ENCODE measurements around the gene YARS1. TPM values are rescaled to one million over a fixed set of nuclear protein-coding genes. Genes with fewer than 3 reads are reported as not detected.

Gene YARS1
- total RNA-seq, 1 donor, result 199 TPM

- H3K4me2 ChIP-seq (ENCODE audit: insufficient read depth, low read length), result no peak overlapping the region
- TF ChIP-seq, protein P1, sequence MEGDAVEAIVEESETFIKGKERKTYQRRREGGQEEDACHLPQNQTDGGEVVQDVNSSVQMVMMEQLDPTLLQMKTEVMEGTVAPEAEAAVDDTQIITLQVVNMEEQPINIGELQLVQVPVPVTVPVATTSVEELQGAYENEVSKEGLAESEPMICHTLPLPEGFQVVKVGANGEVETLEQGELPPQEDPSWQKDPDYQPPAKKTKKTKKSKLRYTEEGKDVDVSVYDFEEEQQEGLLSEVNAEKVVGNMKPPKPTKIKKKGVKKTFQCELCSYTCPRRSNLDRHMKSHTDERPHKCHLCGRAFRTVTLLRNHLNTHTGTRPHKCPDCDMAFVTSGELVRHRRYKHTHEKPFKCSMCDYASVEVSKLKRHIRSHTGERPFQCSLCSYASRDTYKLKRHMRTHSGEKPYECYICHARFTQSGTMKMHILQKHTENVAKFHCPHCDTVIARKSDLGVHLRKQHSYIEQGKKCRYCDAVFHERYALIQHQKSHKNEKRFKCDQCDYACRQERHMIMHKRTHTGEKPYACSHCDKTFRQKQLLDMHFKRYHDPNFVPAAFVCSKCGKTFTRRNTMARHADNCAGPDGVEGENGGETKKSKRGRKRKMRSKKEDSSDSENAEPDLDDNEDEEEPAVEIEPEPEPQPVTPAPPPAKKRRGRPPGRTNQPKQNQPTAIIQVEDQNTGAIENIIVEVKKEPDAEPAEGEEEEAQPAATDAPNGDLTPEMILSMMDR (IDR thresholded peaks at IDR 0.05; ENCODE audit: extremely low read depth, low read depth, low read length), result no peak
- no peak overlapping the region for H3K4me3 ChIP-seq (ENCODE audit: insufficient read depth, low read length)
- H4K20me1 ChIP-seq (ENCODE audit: insufficient read depth, low read length), result peaks cover 4% of the 10 kb centered on the region
- H3K79me2 ChIP-seq (ENCODE audit: insufficient read depth, low read length), result peaks cover 3% of the 10 kb centered on the region
- H3K9me3 ChIP-seq (ENCODE audit: low read depth, low read length), result no peaks in the 10 kb centered on the region
- peaks cover 9% of the 10 kb centered on the region for H3K4me1 ChIP-seq (ENCODE audit: insufficient read depth, low read length)
- peak; percentile 42 for DNase-seq (ENCODE audit: insufficient read length, low spot score, missing footprints)
- no peak overlapping the region for H3K27ac ChIP-seq (ENCODE audit: low read depth, low read length)
- no peak overlapping the region for H2AFZ ChIP-seq (ENCODE audit: low read length)
- H3K36me3 ChIP-seq (ENCODE audit: insufficient read depth, low read length), result no peaks in the 10 kb centered on the region
- peaks cover 5% of the 10 kb centered on the region for H3K27me3 ChIP-seq (ENCODE audit: insufficient read depth, low read length)
Observed at GRCh38 chr1:32749771-32750170, 67.4 kb downstream of the YARS1 start.

DNA sequence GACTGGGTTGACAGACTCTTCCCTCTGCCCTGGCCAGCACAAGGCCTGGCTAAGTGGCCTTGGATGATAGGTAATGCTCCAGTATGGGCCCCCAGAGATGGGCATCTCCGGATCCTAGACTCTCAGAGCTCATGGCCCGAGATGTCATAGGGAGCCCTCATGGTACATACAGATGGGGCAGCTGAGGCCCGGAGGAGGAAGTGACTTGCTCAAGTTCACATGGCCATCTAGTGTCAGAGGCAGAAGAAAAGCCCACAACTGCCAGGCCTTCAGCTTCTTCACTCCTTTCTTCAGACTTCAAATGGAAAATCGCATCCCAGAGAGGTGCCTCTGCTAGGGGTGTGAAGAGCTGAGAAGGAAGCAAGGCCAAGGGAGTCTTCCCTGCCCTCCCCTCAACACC lies 67.8 kb downstream of the YARS1 start:
- peaks cover 7% of the 10 kb centered on the region for H3K4me1 ChIP-seq (ENCODE audit: insufficient read depth, low read length)
- no peak overlapping the region for H2AFZ ChIP-seq (ENCODE audit: low read length)
- H4K20me1 ChIP-seq (ENCODE audit: insufficient read depth, low read length), result peaks cover 4% of the 10 kb centered on the region
- peaks cover 2% of the 10 kb centered on the region for H3K27me3 ChIP-seq (ENCODE audit: insufficient read depth, low read length)
- H3K27ac ChIP-seq (ENCODE audit: low read depth, low read length), result no peak overlapping the region
- H3K36me3 ChIP-seq (ENCODE audit: insufficient read depth, low read length), result no peaks in the 10 kb centered on the region
- no peaks in the 10 kb centered on the region for H3K9me3 ChIP-seq (ENCODE audit: low read depth, low read length)
- peaks cover 3% of the 10 kb centered on the region for H3K79me2 ChIP-seq (ENCODE audit: insufficient read depth, low read length)
- TF ChIP-seq, protein P1 (IDR thresholded peaks at IDR 0.05; ENCODE audit: extremely low read depth, low read depth, low read length), result no peak
- H3K4me3 ChIP-seq (ENCODE audit: insufficient read depth, low read length), result no peak overlapping the region
- H3K4me2 ChIP-seq (ENCODE audit: insufficient read depth, low read length), result no peak overlapping the region
- DNase-seq (ENCODE audit: insufficient read length, low spot score, missing footprints), result peak; percentile 36

DNA sequence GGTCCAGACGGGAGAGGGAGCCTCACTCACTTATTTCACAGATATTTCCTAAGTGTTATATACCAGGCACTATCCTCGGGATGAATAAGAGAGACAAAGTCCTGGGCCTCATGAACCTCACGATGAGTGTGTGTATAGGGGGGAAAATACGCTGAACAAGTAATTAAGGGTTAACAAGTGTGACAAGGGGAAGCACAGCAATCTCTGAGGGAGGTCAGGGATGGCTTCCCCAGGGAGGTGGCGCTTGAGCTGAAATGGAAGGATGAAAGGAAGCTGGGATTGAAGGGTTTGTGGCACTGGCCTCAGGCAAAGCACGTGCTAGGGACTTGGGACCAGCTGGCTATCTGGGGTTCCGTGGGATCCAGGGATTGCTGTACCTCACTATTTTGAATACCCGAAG lies 68.2 kb downstream of the YARS1 start:
- TF ChIP-seq, protein P1 (IDR thresholded peaks at IDR 0.05; ENCODE audit: extremely low read depth, low read depth, low read length), result no peak
- Histone ChIP-seq H2AFZ (ENCODE audit: low read length) (no peak overlapping the region), H3K9me3 (ENCODE audit: low read depth, low read length) (no peaks in the 10 kb centered on the region), H3K36me3 (ENCODE audit: insufficient read depth, low read length) (no peaks in the 10 kb centered on the region), H4K20me1 (ENCODE audit: insufficient read depth, low read length) (peaks cover 4% of the 10 kb centered on the region), H3K4me1 (ENCODE audit: insufficient read depth, low read length) (peaks cover 3% of the 10 kb centered on the region), H3K4me3 (ENCODE audit: insufficient read depth, low read length) (no peak overlapping the region), H3K27me3 (ENCODE audit: insufficient read depth, low read length) (no peaks in the 10 kb centered on the region), H3K79me2 (ENCODE audit: insufficient read depth, low read length) (peaks cover 3% of the 10 kb centered on the region), H3K4me2 (ENCODE audit: insufficient read depth, low read length) (no peak overlapping the region), H3K27ac (ENCODE audit: low read depth, low read length) (no peak overlapping the region)
- DNase-seq (ENCODE audit: insufficient read length, low spot score, missing footprints), result no peak

DNA sequence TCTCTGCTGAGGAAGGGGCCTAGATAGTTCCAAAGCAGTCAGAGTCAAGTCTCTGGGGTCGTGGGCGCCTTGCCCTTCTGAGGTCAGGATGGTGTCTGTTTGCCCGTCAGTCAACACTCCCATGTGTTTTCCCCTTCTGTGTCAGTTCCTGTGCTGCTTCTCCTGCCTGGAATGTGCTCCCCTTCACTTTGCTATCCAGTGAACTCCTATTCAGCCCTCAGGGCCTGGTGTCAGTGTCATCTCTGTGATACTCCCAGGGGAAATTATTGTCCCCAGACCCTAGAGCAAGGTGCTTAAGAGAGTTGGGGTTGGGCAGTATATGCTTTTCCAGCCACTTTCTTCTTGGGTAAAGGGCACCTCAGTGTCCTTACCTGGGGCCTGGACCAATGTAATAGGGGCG lies 68.8 kb downstream of the YARS1 start:
- TF ChIP-seq, protein P1 (IDR thresholded peaks at IDR 0.05; ENCODE audit: extremely low read depth, low read depth, low read length), result no peak
- Histone ChIP-seq H3K27ac (ENCODE audit: low read depth, low read length) (no peak overlapping the region), H3K4me3 (ENCODE audit: insufficient read depth, low read length) (no peak overlapping the region), H3K27me3 (ENCODE audit: insufficient read depth, low read length) (no peaks in the 10 kb centered on the region), H4K20me1 (ENCODE audit: insufficient read depth, low read length) (peaks cover 4% of the 10 kb centered on the region), H3K4me1 (ENCODE audit: insufficient read depth, low read length) (peaks cover 1% of the 10 kb centered on the region), H2AFZ (ENCODE audit: low read length) (no peak overlapping the region), H3K4me2 (ENCODE audit: insufficient read depth, low read length) (no peak overlapping the region), H3K79me2 (ENCODE audit: insufficient read depth, low read length) (peaks cover 3% of the 10 kb centered on the region), H3K9me3 (ENCODE audit: low read depth, low read length) (no peaks in the 10 kb centered on the region), H3K36me3 (ENCODE audit: insufficient read depth, low read length) (no peaks in the 10 kb centered on the region)
- no peak for DNase-seq (ENCODE audit: insufficient read length, low spot score, missing footprints)

Measured in osteoblast (primary cell).